IPS-18c (cell line): ENCODE measurements around the gene BRME1.
"Not testable (repeated sequence)": the region's sequence is repeated elsewhere in the genome, so short reads cannot be mapped to it uniquely, and the experiment has no call there.

Source experiments
- H3K4me3 ChIP-seq: 2 replicates; pipeline ENCODE4 v1.7.0; 2013; ENCODE audit warnings: low read depth, mild to moderate bottlenecking, low read length, moderate library complexity; ENCODE audit not compliant: insufficient read depth
- H3K9me3 ChIP-seq: one replicate; pipeline ENCODE4 v1.6.1; 2013; ENCODE audit warnings: mild to moderate bottlenecking, low read length, moderate library complexity; ENCODE audit not compliant: control insufficient read depth, insufficient read depth

The BRME1 gene

DNA sequence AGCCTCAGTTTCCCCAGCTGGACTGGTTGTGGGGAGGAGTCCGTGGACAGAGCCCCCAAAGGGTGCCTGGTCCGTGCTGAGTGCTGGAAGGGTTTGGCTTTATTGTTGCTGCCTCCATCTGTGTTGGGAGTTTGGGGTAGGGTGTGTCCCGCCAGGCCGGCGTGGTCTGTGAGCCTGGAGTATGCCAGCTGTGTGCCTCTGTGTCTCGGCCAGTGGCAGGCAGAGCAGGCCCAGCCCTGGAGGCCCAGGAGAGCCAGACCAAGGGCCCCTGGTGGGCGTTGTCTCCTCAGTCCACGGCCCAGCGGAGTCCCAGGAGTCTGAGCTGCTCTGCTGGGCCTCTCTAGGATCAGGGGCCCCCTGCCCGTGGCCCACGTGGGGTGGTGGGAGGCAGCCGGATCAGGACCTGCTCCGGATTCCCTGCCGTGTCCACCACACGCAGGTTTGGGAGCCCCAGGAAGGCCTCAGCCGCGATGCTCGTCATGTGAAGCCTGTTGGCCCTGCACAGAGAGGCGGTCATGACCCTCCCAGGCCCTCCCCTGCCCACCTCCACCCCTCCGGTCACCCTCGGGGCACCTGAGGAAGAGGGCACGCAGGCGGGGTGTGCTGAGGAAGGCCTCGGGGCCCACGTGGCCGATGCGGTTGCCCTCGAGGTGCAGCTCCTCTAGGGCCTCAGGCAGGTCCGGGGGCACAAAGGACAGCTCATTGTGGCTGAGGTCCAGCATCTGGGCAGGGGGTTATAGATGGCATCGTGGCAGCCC lies 25.7 kb upstream of the BRME1 start:
- no peak overlapping the region for H3K4me3 ChIP-seq
- H3K9me3 ChIP-seq: no peaks in the 10 kb centered on the region

DNA sequence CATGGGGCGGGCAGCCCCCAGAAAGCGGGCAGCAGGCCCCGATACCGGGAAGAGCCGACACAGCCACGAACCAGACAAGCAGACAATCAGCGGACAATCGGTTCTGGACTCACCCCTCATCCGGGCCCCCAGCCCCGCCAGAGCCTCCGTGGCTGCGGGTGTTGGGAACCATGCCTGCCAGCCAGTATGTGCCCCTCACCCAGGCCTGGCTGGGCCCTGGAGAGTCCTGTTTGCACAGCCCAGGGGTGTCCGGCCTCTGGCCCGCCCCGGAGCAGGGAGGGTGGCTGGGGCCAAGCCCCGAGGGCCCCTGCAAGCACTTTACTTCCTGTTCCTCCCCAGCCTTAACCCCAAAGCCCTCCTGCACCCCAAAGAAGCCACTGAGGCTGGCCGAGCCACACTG lies 24.5 kb upstream of the BRME1 start:
- Histone ChIP-seq H3K9me3 (no peaks in the 10 kb centered on the region), H3K4me3 (no peak overlapping the region)

DNA sequence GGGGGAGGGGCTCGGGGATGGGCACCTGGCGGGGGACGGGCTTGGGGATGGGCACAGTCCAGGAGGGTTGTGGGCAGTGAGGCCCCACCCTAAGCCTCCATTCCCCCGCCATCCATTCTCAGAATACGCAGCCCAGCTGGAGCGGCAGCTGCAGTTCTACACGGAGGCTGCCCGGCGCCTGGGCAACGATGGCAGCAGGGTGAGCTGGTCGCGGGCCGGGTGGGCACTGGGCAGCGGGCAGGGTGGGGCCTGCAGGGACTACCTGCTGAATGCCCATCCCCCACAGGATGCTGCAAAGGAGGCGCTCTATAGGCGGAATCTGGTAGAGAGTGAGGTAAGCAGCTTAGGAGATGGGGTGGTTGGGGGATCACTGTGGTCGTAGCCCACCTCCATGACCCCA lies 24.0 kb upstream of the BRME1 start:
- no peak overlapping the region for H3K4me3 ChIP-seq
- H3K9me3 ChIP-seq: no peaks in the 10 kb centered on the region

DNA sequence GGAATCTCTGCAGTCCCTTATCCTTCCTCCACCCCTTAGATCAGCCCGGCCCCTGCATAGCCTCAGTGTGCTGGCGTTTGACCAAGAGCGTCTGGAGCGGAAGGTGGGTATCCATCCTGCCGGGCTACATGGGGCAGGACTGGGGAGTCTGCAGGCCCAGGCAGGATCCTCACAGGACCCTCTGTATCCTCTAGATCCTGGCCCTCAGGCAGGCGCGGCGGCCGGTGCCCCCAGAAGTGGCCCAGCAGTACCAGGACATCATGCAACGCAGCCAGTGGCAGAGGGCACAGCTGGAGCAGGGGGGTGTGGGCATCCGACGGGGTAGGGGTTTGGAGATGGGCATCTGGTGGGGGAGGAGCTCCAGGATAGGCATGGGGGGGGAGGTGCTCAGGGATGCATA lies 23.4 kb upstream of the BRME1 start:
- H3K9me3 ChIP-seq: no peaks in the 10 kb centered on the region
- no peak overlapping the region for H3K4me3 ChIP-seq

DNA sequence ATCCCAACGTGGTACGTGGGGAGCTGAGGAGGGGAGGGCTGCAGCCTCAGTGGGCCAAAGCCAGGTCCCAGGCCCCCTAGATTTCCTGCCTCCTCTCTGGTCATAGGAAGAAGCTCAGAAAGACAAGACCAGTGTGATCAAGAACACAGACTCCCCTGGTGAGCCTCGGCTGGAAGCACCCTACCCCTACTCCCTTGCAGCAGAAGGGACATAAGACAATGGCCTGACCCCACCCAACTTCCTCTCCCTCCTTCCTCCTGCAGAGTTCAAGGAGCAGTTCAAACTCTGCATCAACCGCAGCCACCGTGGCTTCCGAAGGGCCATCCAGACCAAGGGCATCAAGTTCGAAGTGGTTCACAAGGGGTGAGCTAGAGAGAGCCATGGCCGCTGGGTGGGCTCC lies 20.8 kb upstream of the BRME1 start:
- Histone ChIP-seq H3K9me3 (no peaks in the 10 kb centered on the region), H3K4me3 (no peak overlapping the region)

DNA sequence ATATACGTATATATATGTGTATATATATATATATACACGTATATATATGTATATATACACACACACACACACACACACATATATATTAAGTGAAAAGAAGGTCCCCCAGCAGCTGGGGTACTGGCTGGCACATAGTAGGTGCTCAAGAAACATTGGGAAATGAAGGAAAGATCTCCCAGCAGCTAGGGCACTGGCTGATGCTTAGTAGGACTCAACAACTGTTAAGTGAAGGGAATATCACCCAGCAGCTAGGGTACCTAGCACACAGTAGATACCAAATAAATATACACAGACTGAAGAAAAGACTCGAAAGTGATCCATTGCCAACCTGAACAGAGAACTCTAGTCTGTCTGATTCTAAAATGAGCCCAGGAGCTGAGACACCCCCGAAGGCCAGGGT lies 20.1 kb upstream of the BRME1 start:
- Histone ChIP-seq H3K4me3 (no peak overlapping the region), H3K9me3 (peaks cover 3% of the 10 kb centered on the region)

DNA sequence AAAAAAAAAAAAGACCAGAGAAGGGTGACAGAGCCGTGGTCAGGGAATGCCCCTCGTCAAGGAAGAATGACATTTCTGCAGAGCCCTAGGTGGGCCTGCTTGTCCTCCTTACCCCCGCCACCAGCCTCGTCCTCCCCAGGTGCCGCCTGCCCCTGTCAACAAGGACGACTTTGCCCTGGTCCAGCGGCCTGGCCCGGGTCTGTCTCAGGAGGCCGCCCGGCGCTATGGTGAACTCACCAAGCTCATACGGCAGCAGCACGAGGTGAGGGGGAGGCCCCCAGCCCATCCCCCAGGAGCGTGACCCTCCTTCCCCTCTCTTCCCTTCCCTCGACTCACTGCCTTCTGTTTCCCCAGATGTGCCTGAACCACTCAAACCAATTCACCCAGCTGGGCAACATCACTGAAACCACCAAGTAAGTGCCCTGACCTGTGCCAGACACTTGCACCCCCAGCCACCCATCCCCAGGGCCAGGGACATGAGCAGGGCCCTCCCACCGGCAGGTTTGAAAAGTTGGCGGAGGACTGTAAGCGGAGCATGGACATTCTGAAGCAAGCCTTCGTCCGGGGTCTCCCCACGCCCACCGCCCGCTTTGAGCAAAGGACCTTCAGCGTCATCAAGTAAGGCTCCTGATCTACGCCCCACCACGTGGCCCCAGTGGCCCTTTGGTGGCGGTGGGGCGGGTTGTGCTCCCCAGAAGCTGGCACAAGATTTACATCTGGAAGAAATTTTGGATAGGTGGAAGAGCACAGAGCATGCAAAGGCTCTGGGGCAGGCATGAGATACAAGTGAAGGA lies 17.5 kb upstream of the BRME1 start:
- peaks cover 7% of the 10 kb centered on the region for H3K9me3 ChIP-seq
- no peak overlapping the region for H3K4me3 ChIP-seq

DNA sequence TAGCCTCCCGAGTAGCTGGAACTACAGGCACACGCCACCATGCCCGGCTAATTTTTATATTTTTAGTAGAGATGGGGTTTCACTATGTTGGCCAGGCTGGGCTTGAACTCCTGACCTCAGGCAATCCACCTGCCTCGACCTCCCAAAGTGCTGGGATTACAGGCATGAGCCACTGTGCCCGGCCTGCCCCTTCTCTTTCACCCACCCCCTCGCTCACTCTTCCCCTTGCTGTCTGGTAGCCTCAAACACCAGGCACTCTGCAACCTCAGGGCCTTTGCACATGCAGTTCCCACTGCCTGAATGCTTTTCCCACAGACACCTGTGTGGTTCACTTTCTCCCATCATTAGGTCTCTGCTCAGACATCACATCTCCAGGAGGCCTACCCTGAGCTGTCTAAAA lies 16.2 kb upstream of the BRME1 start:
- H3K4me3 ChIP-seq, H3K9me3 ChIP-seq: not testable (repeated sequence)

DNA sequence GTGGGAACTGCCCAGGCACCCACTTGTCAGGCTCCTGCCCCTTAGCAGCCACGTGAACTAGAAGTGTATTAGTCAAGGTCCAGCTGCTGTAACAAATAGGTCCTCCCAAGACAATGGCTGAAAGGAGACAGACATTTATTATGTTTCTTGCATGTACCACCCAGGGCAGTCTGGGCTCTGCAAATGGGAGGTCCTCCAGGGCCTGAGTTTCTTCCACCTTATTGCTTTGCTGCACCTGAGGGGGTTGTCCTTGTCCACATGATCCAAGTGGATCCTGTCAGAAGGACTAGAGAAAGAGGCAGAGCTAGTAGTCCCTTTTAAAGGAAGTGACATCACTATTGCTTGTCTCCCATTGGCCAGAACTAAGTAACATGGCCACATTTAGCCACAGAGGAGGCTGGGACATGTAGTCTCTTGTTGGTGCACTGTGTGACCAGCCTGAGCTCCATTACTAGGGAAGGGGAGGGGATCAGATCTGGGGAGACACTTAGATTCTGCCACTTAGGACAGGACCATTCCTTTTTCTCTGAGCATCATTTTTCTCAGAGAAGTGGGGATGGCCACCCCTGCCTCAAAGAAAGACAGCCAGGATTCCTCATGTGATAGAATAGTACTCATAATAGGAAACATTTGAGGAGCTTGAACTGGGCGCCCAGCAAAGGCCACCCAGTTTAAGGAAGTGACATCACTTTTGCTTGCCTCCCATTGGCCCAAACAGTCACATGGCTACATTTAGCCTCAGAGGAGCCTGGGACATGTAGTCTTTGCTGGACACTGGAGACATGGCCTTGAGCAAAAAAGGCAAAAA lies 15.2 kb upstream of the BRME1 start:
- Histone ChIP-seq H3K4me3 (no peak overlapping the region), H3K9me3 (peaks cover 7% of the 10 kb centered on the region)

DNA sequence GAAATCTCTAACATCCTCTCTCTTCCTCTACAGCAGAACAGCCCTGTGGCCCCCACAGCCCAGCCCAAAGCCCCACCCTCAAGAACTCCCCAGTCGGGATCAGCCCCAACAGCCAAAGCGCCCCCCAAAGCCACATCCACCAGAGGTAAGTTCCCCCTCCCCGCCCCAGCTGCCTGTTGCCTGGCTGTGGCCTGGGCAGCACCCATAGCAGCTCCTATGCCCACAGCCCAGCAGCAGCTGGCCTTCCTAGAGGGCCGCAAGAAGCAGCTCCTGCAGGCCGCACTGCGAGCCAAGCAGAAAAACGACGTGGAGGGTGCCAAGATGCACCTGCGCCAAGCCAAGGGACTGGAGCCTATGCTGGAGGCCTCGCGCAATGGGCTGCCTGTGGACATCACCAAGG lies 14.6 kb upstream of the BRME1 start:
- H3K4me3 ChIP-seq: no peak overlapping the region
- peaks cover 7% of the 10 kb centered on the region for H3K9me3 ChIP-seq

DNA sequence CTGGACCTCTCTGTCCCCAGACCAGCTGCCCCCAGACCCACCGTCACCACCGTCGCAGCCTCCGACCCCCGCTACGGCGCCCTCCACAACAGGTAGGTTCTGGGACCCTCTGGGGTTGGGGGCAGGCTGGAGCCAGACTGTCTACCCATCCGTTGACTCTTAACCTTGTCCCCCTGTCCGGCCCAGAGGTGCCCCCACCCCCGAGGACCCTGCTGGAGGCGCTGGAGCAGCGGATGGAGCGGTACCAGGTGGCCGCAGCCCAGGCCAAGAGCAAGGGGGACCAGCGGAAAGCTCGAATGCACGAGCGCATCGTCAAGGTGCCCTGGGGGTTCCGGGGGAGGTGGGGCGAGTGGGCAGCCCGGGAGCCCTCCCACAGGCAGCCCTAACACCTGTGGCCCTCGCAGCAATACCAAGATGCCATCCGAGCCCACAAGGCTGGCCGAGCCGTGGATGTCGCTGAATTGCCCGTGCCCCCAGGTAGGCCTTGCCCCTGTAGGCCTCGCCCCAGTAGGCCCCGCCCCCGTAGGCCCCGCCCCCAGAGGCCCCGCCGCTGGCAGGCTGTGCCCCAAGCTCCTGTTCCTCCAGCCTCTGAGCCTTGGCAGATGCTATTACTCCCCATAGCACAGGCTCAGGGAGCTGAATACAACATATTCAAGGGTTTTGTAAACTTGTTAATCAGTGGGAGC lies 13.0 kb upstream of the BRME1 start:
- no peak overlapping the region for H3K4me3 ChIP-seq
- peaks cover 7% of the 10 kb centered on the region for H3K9me3 ChIP-seq

DNA sequence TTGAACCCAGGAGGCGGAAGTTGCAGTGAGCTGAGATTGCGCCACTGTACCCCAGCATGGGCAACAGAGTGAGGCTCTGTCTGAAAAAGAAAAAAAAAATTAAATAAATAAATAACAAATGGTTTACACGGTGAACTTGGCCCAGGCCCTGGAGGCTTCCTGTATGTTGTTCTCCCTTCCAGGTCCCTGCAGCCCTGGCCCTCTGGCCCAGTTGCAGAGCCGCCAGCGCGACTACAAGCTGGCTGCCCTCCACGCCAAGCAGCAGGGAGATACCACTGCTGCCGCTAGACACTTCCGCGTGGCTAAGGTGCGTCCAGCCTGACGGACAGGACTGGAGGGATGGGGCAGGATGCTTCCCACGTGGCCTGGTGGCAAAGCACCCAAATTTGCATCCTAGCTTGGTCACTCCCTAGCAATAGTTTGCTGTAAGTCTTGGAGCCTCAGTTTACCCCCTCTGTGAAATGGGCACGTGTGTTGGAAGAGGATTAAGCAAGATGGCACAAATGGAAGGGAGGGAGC lies 12.0 kb upstream of the BRME1 start:
- Histone ChIP-seq H3K9me3 (peaks cover 7% of the 10 kb centered on the region), H3K4me3 (no peak overlapping the region)

DNA sequence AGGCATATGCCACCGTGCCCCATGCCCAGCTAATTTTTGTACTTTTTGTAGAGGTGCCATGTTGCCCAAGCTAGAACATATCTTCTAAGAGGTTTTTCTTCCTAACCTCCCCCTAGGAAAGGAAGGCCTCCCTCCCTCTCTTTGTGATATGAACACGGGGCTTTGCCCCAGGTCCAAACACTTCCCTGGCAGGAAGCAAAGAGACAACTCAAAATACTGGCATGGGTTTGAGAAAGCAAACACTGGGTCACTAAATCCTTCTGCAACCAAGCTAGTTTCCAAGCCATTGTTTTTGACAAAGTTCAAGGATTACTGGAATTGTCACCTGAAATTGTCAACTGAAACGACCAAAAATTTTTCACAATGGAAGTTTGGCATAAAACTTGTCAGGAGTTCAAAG lies 8.9 kb upstream of the BRME1 start:
- no peak overlapping the region for H3K4me3 ChIP-seq
- H3K9me3 ChIP-seq: no peaks in the 10 kb centered on the region

DNA sequence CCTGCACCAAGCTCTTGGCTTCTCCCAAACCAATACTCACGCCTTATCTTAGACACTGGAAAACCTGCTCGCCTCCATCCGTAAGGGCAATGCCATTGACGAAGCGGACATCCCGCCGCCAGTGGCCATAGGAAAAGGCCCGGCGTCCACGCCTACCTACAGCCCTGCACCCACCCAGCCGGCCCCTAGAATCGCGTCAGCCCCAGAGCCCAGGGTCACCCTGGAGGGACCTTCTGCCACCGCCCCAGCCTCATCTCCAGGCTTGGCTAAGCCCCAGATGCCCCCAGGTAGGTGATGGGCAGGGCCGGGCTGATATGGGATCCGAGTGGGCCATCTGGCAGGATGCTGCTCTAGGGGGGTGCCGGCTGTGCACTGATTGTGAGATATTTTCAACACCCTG lies 7.4 kb upstream of the BRME1 start:
- Histone ChIP-seq H3K9me3 (no peaks in the 10 kb centered on the region), H3K4me3 (no peak overlapping the region)

DNA sequence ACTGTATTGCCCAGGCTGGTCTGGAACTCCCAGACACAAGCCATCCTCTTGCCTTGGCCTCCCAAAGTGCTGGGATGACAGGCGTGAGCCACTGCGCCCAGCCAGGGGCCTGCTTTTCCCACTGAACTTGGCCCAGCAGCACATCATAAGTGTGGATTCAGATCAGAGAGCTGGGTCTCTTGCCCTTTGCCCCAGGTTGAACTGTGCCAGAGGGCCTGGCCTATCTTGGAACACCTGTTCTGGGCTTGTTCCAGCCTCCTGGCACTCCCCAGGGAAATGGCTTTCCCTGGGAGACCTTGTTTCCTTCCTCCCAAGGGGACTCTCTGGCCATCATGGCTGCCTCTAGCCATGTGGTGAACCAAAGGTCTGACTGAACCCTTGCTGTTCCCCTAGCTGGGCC lies 3.5 kb upstream of the BRME1 start:
- Histone ChIP-seq H3K9me3 (no peaks in the 10 kb centered on the region), H3K4me3 (no peak overlapping the region)

DNA sequence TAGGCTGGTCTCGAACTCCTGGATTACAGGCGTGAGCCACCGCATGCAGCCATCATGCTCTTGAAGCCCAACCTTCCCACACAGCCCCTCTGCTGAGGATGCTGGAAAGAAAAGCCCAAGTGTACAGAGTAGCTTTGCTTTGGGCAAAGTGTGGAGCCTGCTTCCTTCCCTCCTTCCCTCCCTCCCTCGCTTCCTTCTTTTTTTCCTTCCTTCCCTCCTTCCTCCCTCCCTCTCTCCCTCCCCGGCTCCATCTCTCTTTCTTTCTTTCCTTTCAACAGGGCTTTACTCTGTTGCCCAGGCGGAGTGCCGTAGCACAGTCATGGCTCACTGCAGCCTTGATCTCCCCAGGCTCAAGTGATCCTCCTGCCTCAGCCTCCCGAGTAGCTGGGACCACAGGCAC lies 2.8 kb upstream of the BRME1 start:
- Histone ChIP-seq H3K9me3 (no peaks in the 10 kb centered on the region), H3K4me3 (no peak overlapping the region)

DNA sequence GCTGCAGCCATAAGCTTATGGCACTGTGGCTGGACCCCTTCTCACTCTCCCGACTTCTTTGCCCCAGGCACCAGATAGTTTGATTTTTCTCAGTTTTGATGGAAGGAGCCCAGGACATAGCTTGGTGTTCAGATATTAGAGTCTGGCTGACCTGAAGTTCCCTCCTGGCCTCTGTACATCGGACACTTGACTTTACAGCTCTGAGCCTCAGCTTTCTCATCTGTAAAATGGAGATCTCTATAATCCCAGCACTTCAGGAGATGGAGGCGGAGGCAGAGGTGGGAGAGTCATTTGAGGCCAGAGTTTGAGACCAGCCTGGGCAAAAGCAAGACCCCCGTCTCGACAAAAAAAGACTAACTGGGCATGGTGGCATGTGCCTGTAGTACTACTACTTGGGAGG lies 993 bp upstream of the BRME1 start:
- H3K9me3 ChIP-seq: no peaks in the 10 kb centered on the region

More for the DNA sequence above, 993 bp upstream of the BRME1 start:
- H3K4me3 ChIP-seq: peak overlapping the region; percentile 82
